H1 (cell line): ENCODE results near the gene TCEA3. TPM values are rescaled to one million over a fixed set of nuclear protein-coding genes. Genes with fewer than 3 reads are reported as not detected.

Experiments
- CTCF ChIA-PET: fragments of 300-600 bp; sonication (Branson Sonifier 250); formaldehyde crosslinking; loops from one replicate; lab custom pipeline; 2021; ENCODE audit not compliant: partially characterized antibody; lab: Charles Lee
- POLR2A ChIA-PET: fragments of 300-600 bp; sonication (Branson Sonifier 250); formaldehyde crosslinking; loops from one replicate; lab custom pipeline; 2021; ENCODE audit warnings: inconsistent platforms; ENCODE audit not compliant: partially characterized antibody; lab: Charles Lee
- DNase-seq, 2 experiments: peaks; one replicate each; pipeline versions ENCODE4 v3.0.0 to v3.0.0-alpha.2; 2010 to 2022; ENCODE audit warnings: low spot score in 2 of 2, low read depth in 1 of 2, mixed read lengths in 1 of 2
- FAIRE-seq: peaks from 2 replicates; lab custom pipeline; 2011; peaks lifted over from hg19 to GRCh38; lab: Jason Lieb, UNC
- H2AFZ ChIP-seq: 2 replicates; pipeline ENCODE4 v1.8.1; 2012; ENCODE audit warnings: low read length, inconsistent platforms
- H2AK5ac ChIP-seq: 2 replicates; pipeline ENCODE4 v1.6.1; 2013; ENCODE audit warnings: low read depth, low read length
- H2BK120ac ChIP-seq: replicated peaks from 2 replicates; pipeline ENCODE3; 2013; ENCODE audit warnings: low read depth, low read length, inconsistent platforms
- H2BK12ac ChIP-seq: 2 replicates; pipeline ENCODE4 v1.6.1; 2013; ENCODE audit warnings: low read depth, low read length
- H2BK15ac ChIP-seq: 2 replicates; pipeline ENCODE4 v1.6.1; 2013; ENCODE audit warnings: low read length
- H2BK20ac ChIP-seq: 2 replicates; pipeline ENCODE4 v1.6.1; 2013; ENCODE audit warnings: low read length
- H2BK5ac ChIP-seq: 2 replicates; pipeline ENCODE4 v1.6.1; 2013; ENCODE audit warnings: low read depth, low read length
- H3K14ac ChIP-seq: 2 replicates; pipeline ENCODE4 v1.6.1; 2013; ENCODE audit warnings: inconsistent platforms; ENCODE audit not compliant: insufficient read length
- H3K18ac ChIP-seq: 2 replicates; pipeline ENCODE4 v1.6.1; 2013; ENCODE audit warnings: low read length; ENCODE audit errors: extremely low read depth
- H3K23ac ChIP-seq: 2 replicates; pipeline ENCODE4 v1.6.1; 2013; ENCODE audit warnings: inconsistent platforms; ENCODE audit not compliant: insufficient read length
- H3K23me2 ChIP-seq: 2 replicates; pipeline ENCODE4 v1.6.1; 2013; ENCODE audit warnings: low read depth, low read length
- H3K27ac ChIP-seq: 2 replicates; pipeline ENCODE4 v1.6.1; 2011; ENCODE audit warnings: low read depth, low read length, inconsistent platforms
- H3K27me3 ChIP-seq, 4 experiments: replicated peaks in 1 of 4; 1 replicate in 1 of 4; 2 replicates in 3 of 4; pipeline versions ENCODE4 v1.6.1 to v1.8.1; 2011 to 2013; ENCODE audit warnings: low read length in 3 of 4, mild to moderate bottlenecking in 3 of 4, inconsistent platforms in 2 of 4, mixed read lengths in 2 of 4, moderate library complexity in 1 of 4; ENCODE audit not compliant: control insufficient read depth in 3 of 4, insufficient read depth in 3 of 4; ENCODE audit errors: extremely low read depth in 1 of 4
- H3K36me3 ChIP-seq, 4 experiments: 2 replicates each; pipeline versions ENCODE4 v1.6.1 to v1.8.1; 2011 to 2013; ENCODE audit warnings: mild to moderate bottlenecking in 4 of 4, low read length in 3 of 4, moderate library complexity in 2 of 4, control low read depth in 1 of 4, inconsistent platforms in 1 of 4; ENCODE audit not compliant: insufficient read depth in 4 of 4, control insufficient read depth in 2 of 4
- H3K4ac ChIP-seq: replicated peaks from 2 replicates; pipeline ENCODE3; 2013; ENCODE audit warnings: low read length, low read depth, mixed read lengths, inconsistent platforms; ENCODE audit not compliant: insufficient read length
- H3K4me1 ChIP-seq, 4 experiments: replicated peaks in 1 of 4; 1 replicate in 1 of 4; 2 replicates in 3 of 4; pipeline versions ENCODE4 v1.6.1 to v1.8.1; 2011 to 2013; ENCODE audit warnings: low read length in 3 of 4, inconsistent platforms in 2 of 4, mixed read lengths in 1 of 4; ENCODE audit not compliant: insufficient read depth in 4 of 4, control insufficient read depth in 3 of 4
- H3K4me2 ChIP-seq, 2 experiments: 2 replicates each; pipeline versions ENCODE4 v1.6.1 to v1.8.1; 2011 to 2013; ENCODE audit warnings: low read depth in 2 of 2, low read length in 2 of 2, control low read depth in 1 of 2, inconsistent platforms in 1 of 2, mild to moderate bottlenecking in 1 of 2; ENCODE audit not compliant: insufficient read depth in 1 of 2
- H3K4me3 ChIP-seq, 4 experiments: fragments of 200-600, 300-600 bp in 1 of 4; sonication (generic), shearing (Covaris generic), sonication (Bioruptor Twin) in 1 of 4; 2 replicates each; pipeline versions ENCODE4 v1.5.1 to v1.8.1; 2011 to 2016; ENCODE audit warnings: low read length in 4 of 4, low read depth in 3 of 4, control low read depth in 2 of 4, inconsistent platforms in 2 of 4, mild to moderate bottlenecking in 2 of 4, mixed read lengths in 1 of 4, moderate library complexity in 1 of 4; ENCODE audit not compliant: insufficient read depth in 2 of 4; ENCODE audit errors: extremely low read depth in 1 of 4
- H3K56ac ChIP-seq: replicated peaks from 2 replicates; pipeline ENCODE3; 2013; ENCODE audit warnings: low read depth, mild to moderate bottlenecking, mixed read lengths, low read length, inconsistent platforms; ENCODE audit not compliant: insufficient read length
- H3K79me1 ChIP-seq: 2 replicates; pipeline ENCODE4 v1.6.1; 2013; ENCODE audit warnings: low read depth, low read length, control low read depth
- H3K79me2 ChIP-seq, 2 experiments: 2 replicates each; pipeline versions ENCODE4 v1.6.1 to v1.8.1; 2012 to 2013; ENCODE audit warnings: low read length in 2 of 2, mild to moderate bottlenecking in 2 of 2, inconsistent platforms in 1 of 2; ENCODE audit not compliant: insufficient read depth in 2 of 2, control insufficient read depth in 1 of 2
- H3K9ac ChIP-seq, 4 experiments: replicated peaks in 1 of 4; 1 replicate in 1 of 4; 2 replicates in 3 of 4; pipeline versions ENCODE4 v1.6.1 to v1.8.1; 2011 to 2013; ENCODE audit warnings: low read depth in 3 of 4, low read length in 3 of 4, control low read depth in 2 of 4, mild to moderate bottlenecking in 2 of 4, moderate library complexity in 2 of 4, inconsistent platforms in 1 of 4; ENCODE audit errors: extremely low read depth in 1 of 4
- H3K9me3 ChIP-seq, 2 experiments: 2 replicates each; pipeline versions ENCODE4 v1.6.1 to v1.8.1; 2012 to 2013; ENCODE audit warnings: mild to moderate bottlenecking in 2 of 2, moderate library complexity in 2 of 2, control low read depth in 1 of 2, inconsistent platforms in 1 of 2, low read depth in 1 of 2, low read length in 1 of 2, mixed read lengths in 1 of 2; ENCODE audit not compliant: insufficient read depth in 2 of 2
- H4K20me1 ChIP-seq, 2 experiments: replicated peaks in 1 of 2; 2 replicates each; pipeline versions ENCODE3 to v1.8.1; 2011 to 2013; ENCODE audit warnings: inconsistent platforms in 2 of 2, low read length in 2 of 2, mild to moderate bottlenecking in 1 of 2; ENCODE audit not compliant: insufficient read depth in 2 of 2, control insufficient read depth in 1 of 2
- H4K5ac ChIP-seq: 2 replicates; pipeline ENCODE4 v1.6.1; 2013; ENCODE audit warnings: low read length, low read depth, mixed read lengths, inconsistent platforms; ENCODE audit not compliant: insufficient read length
- H4K8ac ChIP-seq: 2 replicates; pipeline ENCODE4 v1.8.0; 2013; ENCODE audit warnings: mild to moderate bottlenecking, moderate library complexity, low read length, inconsistent platforms; ENCODE audit not compliant: insufficient read depth; ENCODE audit errors: extremely low read depth
- H4K91ac ChIP-seq: replicated peaks from 2 replicates; pipeline ENCODE3; 2013; ENCODE audit warnings: low read length, mixed read lengths, inconsistent platforms; ENCODE audit not compliant: insufficient read length
- HDAC2 ChIP-seq, 2 experiments: fragments of 300-600 bp in 1 of 2; sonication (generic) in 1 of 2; IDR thresholded peaks; 2 replicates each; pipeline ENCODE4 v1.6.1; 2011 to 2012; ENCODE audit warnings: low read depth in 2 of 2, low read length in 2 of 2, mild to moderate bottlenecking in 2 of 2, moderate library complexity in 2 of 2, borderline replicate concordance in 1 of 2, inconsistent platforms in 1 of 2
- POLR2A ChIP-seq, 2 experiments: IDR thresholded peaks; 1 replicate in 1 of 2; 2 replicates in 1 of 2; pipeline ENCODE4 v1.6.1; 2011; ENCODE audit warnings: low read depth in 2 of 2, low read length in 2 of 2, mild to moderate bottlenecking in 2 of 2; ENCODE audit errors: control extremely low read depth in 1 of 2
- WGBS, 2 experiments: shearing (Covaris generic) in 1 of 2; methylation state at CpG; one replicate each; pipeline versions ENCODE4 v1.1.6 to v1.1.7; 2013 to 2015; ENCODE audit warnings: low lambda C conversion rate in 2 of 2, mixed read lengths in 2 of 2, inconsistent platforms in 1 of 2, low coverage in 1 of 2, missing lambda C conversion rate in 1 of 2; ENCODE audit not compliant: insufficient replicate concordance in 2 of 2, insufficient coverage in 1 of 2, insufficient read length in 1 of 2; ENCODE audit errors: extremely low coverage in 1 of 2, missing lambda C conversion rate in 1 of 2; 5-methylcytosine and 5-hydroxymethylcytosine counted together
- polyA plus RNA-seq, 7 experiments: library from polyadenylated mRNA; depleted of rRNA in 3 of 7; stranded (reverse) in 5 of 7; unstranded in 2 of 7; fragments of >200 nt in 5 of 7; fragments of 200-250 nt in 2 of 7; gene quantifications; 1 replicate in 5 of 7; 2 replicates in 1 of 7; 4 replicates in 1 of 7; pipeline versions ENCODE4 v1.2.1 to v1.2.3, GENCODE V29; 2011 to 2013; ENCODE audit warnings: missing spikeins in 2 of 7, mixed read lengths in 2 of 7
- total RNA-seq: library from RNA; stranded (reverse); fragmentation: NEBNext Ultra II Directional; extraction: Animal tissue kit (Norgen Biotek cat#: 25700); gene quantifications from 2 replicates; pipeline ENCODE4 v1.2.1, GENCODE V29; 2021

The TCEA3 gene
- total and polyA plus RNA-seq, 2 of the 8 experiments (the other 6 are each of a cell fraction or from before 2014, with no cell fraction given), result 0.08 TPM; not detected in 1

DNA sequence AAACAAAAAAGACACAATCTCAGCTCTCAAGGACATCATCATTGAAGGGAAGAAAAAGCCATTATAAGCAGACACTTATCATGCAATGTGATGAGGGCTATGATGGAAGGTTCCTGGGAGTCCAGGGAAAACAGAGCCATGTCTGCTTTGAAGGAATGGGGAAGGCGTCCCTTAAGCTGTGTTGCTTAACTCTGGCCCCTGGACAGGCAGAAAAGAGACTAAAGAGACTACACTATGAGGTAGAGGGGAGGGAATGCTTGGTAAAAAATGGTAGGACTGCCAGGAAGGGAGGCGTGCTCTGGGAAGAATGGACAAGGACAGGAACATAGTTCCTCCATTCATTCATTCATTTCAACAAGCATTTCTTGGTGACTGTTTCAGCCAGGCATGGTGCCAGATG, 38.2 kb upstream of the TCEA3 start:
- H3K36me3 ChIP-seq, result no peaks in the 10 kb centered on the region
- POLR2A ChIA-PET, result interaction anchor here (1.4 kb wide), 1 partner anchor 18 kb away, joined by 4 read pairs; no protein-coding TSS in a partner anchor
- FAIRE-seq, result no peak

More for the DNA sequence above, 38.2 kb upstream of the TCEA3 start:
- no peak overlapping the region for H2AK5ac ChIP-seq
- no peak overlapping the region for H4K91ac ChIP-seq
- no peak overlapping the region for H2BK5ac ChIP-seq
- H3K14ac ChIP-seq, result no peak overlapping the region
- H3K79me2 ChIP-seq, result peaks cover 0 to 5% of the 10 kb centered on the region in 2 experiments; a peak in 2 of 4 replicates
- H3K9me3 ChIP-seq, result 0 out of 4 replicates have a peak, but pooled peaks cover 0 to 2% of the 10 kb centered on the region in 2 experiments
- CTCF ChIA-PET, result no interaction called here
- no peak overlapping the region for H2BK15ac ChIP-seq
- no peak overlapping the region for H2AFZ ChIP-seq
- 79% methylated on average over 2 of the region's 2 CpGs; no CpG with 5 or more reads in 1 of the 2 experiments for WGBS, 2 experiments
- H3K9ac ChIP-seq, result no peak overlapping the region
- H3K4me1 ChIP-seq, result no peaks in the 10 kb centered on the region
- H4K20me1 ChIP-seq, result peaks cover 6 to 12% of the 10 kb centered on the region in 2 experiments
- H3K23me2 ChIP-seq, result no peaks in the 10 kb centered on the region
- H3K79me1 ChIP-seq, result 0 out of 2 replicates have a peak, but pooled peaks cover 4% of the 10 kb centered on the region
- H4K5ac ChIP-seq, result no peak overlapping the region
- no peak overlapping the region for H3K18ac ChIP-seq
- no peak overlapping the region for H2BK20ac ChIP-seq
- H3K27me3 ChIP-seq, result no peaks in the 10 kb centered on the region
- no peak overlapping the region for H3K23ac ChIP-seq
- DNase-seq, result no peak
- H3K4ac ChIP-seq, result no peak overlapping the region
- no peak overlapping the region for H3K56ac ChIP-seq
- no peak overlapping the region for H3K4me2 ChIP-seq
- H3K4me3 ChIP-seq, result no peak overlapping the region
- no peak for TF ChIP-seq HDAC2 (IDR thresholded peaks at IDR 0.05; ENCODE audit: borderline replicate concordance in 1 of 2, low read depth in 2 of 2, low read length in 2 of 2)
- no peak for TF ChIP-seq POLR2A (IDR thresholded peaks at IDR 0.05; ENCODE audit: control extremely low read depth in 1 of 2, low read depth in 2 of 2, low read length in 2 of 2)
- H3K27ac ChIP-seq, result no peak overlapping the region
- no peak overlapping the region for H4K8ac ChIP-seq
- no peak overlapping the region for H2BK12ac ChIP-seq
- H2BK120ac ChIP-seq, result no peak overlapping the region
